SH-SY5Y (cell line): ENCODE data around the gene KRT17.

Source experiments
- GATA2 ChIP-seq: IDR thresholded peaks from 2 replicates; pipeline ENCODE4 v1.6.1; 2011; ENCODE audit warnings: mild to moderate bottlenecking, low read depth, low read length
- GATA3 ChIP-seq: IDR thresholded peaks from 2 replicates; pipeline ENCODE4 v1.6.1; 2011; ENCODE audit warnings: low read depth, mild to moderate bottlenecking, low read length, moderate library complexity

The KRT17 gene

DNA sequence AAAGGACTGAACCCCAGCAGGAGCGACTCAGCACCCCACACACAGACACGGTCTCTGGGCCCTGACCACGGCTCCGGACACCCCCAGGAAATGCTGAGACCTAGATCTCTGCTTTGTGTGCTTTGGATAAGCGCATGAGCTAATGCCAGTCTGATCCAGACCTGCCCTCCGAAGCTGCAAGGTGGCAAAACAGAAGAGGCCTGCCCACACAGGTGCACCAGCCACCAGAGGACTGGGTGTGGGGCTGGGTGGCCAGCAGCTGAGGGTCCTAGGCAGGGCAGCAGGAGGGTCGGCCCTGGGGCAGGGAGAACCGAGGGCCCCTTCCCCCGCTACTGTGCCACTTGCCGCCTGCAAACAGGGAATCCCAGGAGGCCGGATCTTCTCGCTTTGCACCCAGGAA is 33.6 kb upstream of the KRT17 start:
- TF ChIP-seq GATA2: no peak
- TF ChIP-seq GATA3: no peak

DNA sequence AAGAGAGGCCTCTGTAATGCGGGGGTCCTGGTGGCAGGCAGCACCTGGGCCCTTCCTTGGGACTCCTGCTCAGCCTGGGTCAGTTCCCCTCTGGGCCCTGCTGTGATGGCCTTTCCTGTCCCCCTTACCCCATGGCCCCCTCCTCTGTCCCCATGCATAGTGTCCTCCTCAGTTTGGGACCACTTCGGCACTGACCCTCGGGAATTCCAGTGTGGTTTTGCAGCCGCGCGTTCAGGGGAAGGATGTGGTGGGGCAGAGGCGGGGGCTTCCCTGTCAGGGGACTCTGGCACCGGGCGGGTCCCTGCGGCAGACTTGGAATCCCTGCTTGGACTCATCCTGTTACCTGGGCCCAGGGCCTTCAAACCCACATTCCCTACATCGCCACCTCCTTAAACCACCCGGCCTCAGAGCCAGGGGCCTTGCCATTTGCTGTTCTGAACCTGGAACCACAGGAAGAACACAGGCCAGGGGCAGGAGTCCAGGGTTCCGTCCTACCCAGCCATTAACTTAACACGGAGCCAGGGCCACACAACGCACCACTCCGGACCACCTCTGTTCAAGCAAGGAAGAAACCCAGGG is 32.9 kb upstream of the KRT17 start:
- TF ChIP-seq GATA2 (no peak), GATA3 (no peak)

DNA sequence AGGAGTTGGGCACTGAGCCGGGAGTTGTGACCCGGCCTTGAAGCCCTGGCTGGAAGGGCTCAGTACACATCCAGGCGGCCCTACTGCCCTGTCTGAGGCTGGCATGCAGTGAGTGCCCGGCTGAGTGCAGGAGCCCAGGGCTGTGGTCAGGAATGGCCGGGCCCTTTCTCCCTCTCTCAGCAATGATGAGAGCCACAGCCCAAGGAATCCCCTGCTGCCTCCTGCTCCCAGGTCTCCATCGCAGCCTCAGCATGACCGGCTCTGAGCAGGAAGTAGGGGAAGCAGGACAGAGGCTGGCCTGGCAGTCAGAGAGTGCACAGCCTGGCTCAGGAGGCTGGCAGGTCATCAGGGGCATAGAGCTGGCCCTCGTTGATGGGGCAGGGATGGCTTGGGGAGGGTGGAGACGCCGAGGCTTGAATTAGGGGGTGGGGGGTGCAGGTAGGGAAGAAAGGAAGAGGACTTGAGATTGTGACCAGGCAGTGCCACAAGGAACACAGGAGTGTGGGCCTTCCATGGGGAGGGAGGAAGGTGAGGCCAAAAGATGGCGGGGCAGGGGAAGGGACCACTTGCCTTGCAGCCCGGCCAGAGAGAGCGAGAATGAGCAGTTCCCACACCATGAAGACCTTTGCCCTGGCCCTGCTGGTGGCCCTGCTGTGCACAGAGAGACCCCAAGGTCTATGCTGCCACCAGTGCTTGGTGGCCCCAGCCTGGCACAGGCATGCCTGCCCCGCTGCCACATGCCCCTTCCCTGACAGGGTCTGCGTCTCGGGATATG is 32.1 kb upstream of the KRT17 start:
- TF ChIP-seq GATA2 (no peak), GATA3 (no peak)

DNA sequence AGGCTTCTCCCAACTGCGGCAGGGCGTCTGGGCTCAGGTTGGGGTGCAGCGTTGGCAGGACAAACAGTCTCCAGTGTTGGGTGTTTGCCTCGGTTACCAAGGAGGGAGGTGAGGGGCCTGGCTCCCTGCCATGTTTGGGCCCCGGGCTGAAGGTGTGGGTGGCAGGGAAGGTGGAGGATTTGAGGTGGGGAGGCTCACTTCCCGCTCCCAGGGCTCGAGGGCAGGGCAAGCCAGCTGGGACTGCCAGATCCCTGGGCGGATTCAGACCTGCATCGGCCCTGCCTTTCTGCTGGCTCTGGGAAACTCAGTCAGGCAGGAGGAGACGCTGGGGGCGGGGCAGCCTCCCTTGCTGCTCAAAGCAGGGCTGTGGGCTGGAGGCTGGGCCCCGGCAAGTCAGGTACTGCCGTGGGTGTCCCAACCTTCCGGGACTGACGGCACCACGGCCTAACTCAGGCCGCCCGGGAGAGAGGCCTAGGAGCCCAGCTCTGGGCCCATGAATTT is 31.3 kb upstream of the KRT17 start:
- no peak for TF ChIP-seq GATA3
- no peak for TF ChIP-seq GATA2

DNA sequence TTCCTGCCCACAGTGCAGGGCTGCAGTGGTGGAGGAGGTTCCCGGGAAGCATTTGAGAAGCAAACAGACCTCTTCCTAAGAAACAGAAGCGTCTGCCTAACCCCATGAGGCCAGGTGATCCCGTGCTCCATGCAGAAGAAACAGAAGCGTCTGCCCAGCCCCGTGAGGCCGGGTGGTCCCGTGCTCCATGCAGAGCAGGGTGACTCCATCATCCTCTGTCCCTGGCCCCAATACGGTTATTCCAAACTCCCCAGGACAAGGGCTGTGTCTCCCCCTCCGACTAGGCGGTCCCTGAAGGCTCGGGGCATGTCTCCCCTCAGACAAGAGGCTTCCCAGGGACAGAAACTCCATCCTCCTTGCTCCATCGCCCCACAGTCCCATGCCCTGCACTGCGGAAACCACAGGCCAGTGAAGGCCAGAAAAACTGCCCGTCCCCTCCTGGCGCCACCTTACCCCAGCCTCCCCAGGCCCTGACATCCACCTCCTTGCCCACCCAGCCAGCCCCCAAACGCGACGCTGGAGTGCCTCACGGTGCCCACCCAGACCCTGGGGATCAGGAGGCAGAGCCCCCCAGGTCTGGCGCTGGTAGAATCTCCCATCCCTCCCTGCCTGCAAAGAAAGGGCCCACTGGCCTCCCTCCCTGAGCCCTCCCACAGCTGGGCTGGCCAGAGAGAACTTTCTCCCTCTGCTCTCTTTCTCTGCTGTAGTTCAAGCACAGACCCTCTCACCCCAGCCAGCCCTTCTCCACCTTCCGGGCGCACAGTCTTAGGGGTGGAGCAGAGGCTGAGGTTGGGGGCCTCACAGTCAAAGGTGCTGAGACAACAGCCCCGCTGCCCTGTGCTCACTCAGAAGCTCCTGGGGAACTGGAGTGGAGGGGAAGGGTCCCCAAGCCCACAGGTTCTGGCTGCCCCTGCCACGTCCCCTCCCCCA is 30.6 kb upstream of the KRT17 start:
- TF ChIP-seq GATA3 (no peak), GATA2 (no peak)

DNA sequence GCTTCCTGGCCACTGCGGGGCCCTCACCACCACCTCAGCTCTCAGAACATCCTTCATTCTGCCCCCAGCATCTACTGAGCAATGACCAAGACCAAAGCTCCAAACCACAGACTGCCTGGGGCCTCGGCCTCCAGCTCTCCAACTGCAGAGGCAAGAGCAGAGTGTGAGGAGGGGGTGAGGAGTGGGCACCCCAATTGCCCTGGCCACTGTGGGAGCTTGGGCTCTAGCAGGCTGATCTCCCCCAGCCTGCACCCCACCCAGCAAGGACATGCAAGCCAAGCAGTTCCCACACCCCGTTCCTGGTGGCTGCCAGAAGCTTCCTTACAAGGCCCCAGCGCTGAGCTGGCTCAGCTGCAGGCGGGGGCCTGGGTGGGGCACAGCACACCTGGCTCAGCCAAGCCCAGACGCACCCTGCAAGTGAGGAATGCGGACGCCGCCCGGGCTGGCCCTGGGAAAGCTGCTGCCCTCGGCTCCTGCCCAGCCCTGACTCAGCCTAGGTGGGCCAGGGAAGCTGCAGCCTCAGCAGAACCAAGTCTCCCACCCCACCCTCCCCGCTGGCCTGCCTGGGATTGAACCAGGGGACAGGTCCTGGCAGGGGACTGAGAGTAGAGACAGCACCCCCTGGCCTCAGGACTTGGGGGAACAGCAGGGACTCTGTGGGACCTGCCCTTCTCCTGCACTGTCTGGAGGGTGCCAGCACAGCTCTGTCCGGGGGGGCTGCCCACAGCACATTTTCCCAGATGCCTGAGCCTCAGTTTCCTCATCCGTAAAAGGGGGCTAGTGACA is 29.7 kb upstream of the KRT17 start:
- TF ChIP-seq GATA3 (no peak), GATA2 (no peak)

DNA sequence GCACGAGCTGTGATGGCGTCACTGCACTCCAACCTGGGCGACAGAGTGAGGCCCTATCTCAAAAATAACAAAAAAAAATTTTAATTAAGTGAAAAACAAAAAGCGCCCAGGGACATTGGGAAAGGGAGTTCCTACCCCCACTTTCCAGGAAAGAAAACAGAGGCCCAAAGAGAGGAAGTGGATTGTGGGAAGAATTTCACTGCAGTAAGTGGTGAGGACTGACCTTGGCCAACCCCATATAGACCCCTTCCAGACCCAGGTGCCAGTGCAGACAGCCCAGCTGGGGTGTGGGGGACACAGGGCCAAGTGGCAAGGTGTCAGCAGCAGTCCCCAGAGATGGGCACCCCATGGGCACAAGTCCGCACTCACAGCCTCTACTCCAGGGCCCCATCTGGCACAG is 29.0 kb upstream of the KRT17 start:
- TF ChIP-seq GATA3 (no peak), GATA2 (no peak)

DNA sequence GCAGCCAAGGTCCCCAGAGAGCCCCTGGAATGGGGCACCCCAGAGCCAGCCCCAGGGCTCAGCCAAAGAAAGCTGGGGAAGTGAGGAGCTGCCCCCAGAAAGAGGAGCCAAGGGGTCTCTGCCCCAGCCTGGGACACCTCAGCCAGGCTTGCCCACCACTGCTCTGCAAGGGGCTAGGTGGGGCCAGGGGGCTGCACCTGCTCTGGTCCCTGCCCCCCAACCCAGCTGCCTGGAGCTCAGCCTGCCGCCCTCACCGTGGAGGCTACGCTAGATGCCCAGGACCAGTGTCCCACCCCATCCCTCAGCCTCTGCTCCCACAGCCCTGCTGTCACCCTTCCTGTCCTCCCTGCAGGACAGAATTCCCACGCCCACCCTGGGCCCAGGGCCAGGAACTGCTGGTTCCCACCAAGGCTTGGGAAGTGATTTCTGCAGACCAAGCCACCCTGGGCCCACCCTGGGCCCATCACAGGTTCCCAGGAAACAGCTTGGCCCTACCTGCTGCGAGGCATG is 28.1 kb upstream of the KRT17 start:
- TF ChIP-seq GATA3 (no peak), GATA2 (no peak)

DNA sequence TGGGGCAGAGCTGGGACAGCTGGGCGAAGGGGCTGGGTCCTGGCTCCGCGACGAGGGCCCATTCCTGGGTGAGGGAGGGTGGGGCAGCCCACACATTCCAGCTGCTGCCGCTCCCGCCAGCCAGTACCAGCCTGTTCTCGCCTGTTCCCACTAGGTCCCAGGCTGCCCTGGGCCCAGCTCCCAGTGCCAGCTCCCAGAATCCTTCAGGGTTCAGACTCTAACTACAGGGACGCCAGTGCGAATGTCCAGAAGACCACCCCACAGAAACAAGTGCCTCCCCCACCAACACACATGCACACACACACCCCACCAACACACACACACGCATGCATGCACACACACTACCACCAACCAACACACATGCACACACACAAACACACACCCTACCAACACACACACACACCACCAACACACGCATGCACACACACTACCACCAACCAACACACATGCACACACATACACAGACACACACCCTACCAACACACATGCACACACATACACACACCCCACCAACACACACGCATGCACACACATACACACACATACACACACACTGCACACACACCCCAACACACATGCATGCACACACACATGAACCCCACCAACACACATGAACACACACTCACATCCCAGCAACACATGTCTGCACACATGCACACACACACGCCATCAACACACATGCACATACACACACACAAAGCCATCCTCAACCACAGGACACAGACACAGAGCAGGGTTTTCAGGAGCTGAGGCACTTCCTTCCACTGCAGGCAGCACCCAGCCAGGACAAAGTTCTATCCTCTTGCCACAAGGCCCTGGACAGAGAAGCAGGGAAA is 27.5 kb upstream of the KRT17 start:
- TF ChIP-seq GATA2 (no peak), GATA3 (no peak)

DNA sequence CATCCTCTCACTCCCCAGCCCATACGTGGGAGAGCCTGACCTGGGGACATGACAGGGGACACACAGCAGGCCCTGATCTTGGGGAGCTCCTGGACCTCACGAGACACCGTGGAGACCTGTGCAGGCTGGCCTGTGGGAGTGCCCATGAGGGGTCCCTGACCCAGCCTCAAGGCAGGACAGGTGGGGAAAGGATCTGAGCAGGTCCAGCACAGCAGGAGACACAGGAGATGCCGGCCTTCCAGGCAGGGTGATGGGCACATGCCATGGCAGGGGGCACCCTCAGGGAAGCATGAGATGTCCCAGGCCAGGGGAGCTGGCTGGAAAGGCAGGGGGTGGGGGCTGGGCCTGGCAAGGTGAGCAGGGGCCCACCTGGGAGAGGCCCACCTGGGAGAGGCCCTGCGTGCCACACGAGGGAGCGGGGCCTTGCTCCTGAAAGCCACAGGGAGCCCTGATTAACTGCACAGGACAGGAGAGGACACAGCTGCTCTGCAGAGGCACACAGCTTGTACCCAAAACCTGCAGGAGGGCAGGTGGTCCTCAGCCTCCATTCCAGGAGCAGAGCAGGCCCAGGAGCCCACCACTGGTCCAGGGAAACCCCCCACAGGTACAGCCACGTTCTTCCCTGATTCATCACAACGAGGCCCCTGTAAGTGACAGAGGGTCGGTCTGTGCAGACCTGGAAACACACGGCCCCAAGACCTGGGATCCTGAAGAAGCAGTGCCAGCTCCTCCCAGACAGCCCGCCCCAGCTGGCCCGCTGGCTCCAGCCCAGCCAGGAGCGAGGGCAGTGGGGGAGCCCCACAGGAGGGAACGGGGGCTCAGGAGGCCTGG is 26.6 kb upstream of the KRT17 start:
- TF ChIP-seq GATA2 (no peak), GATA3 (no peak)

DNA sequence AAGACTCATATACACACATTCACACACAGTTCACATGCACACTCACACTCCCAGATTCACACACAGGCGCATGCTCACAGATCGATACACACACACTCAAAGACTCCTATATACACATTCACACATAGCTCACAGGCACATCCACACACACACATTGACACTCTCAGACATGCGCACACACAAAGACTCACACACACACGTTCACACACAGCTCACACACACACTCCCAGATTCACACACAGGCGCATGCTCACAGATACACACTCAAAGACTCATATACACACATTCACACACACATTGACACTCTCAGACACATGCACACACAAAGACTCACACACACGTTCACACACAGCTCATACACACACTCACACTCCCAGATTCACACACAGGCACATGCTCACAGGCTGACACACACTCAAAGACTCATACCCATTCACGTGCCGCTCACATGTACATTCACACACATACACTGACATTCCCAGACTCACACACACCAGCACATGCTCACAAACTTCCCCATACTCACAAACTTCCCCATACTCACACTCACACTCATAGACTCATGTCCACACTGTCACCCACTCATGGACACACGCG is 25.6 kb upstream of the KRT17 start:
- TF ChIP-seq GATA3 (no peak), GATA2 (no peak)

DNA sequence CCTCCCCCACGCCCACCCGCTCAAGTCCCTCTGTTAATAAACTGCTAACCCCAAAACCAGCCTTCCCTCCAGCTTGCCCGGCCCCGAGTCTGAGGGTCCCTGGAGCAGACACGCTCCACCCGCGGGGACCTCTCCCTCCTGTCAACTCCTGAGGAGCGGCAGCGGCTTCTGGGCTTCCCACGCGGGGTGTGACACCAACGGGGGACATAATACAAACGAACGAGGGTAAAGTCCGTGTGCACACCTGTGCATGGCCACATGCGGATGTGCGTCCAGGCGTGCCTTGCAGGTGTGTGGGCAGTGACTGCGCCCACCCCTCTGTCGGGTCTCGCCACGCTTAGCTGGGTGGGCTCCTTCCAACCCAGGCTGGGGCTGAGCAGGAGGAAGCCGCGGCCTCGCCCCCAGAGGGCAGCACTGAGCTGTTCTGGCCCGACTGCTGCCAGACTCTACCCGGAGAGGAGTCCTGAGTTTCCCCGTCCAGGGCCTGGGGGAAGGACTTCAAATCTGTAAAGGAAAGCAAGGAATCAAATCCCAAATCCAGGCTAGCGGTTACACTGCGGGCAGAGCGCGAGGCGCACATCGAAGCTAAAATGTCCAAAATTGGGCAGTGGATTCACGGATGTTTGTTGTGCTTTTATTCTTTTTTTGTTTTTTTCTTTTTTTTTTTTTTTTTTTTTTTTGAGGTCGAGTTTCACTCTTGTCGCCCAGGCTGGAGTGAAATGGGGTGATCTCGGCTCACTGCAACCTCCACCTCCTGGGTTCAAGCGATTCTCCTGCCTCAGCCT is 24.2 kb upstream of the KRT17 start:
- TF ChIP-seq GATA2 (no peak), GATA3 (no peak)
